ENCODE measurements around the gene ECE1. TPM values are rescaled to one million over a fixed set of nuclear protein-coding genes. Genes with fewer than 3 reads are reported as not detected.

The ECE1 gene
- total and polyA plus RNA-seq, 2 donors (not counting 3 experiments of a cell fraction or from before 2014, with no cell fraction given): 437 to 562 TPM

GRCh38 chr1:21335750-21336224, 45.5 kb upstream of the ECE1 start:
- POLR2A ChIA-PET: no interaction called here
- FAIRE-seq (peak; percentile 15), DNase-seq (ENCODE audit: low read depth, low spot score) (no peak)
- no peak overlapping the region for H3K4me3 ChIP-seq (replicated peaks in 1 of 3; ENCODE audit: insufficient read depth in 1 of 3, low read depth in 1 of 3, low read length in 3 of 3)
- no peak overlapping the region for H3K4me2 ChIP-seq (ENCODE audit: insufficient read depth, low read length)
- H3K4me1 ChIP-seq (ENCODE audit: control insufficient read depth, extremely low read depth, insufficient read depth, low read length): peaks cover 75% of the 10 kb centered on the region
- dilution Hi-C loops (cut with MboI; ENCODE audit: extremely low pct_ligation_motif_present, low sequenced_read_pairs): no loop called here
- no peaks in the 10 kb centered on the region for H4K20me1 ChIP-seq (replicated peaks; ENCODE audit: control insufficient read depth, extremely low read depth, insufficient read depth, low read length)
- H3K27me3 ChIP-seq (ENCODE audit: control insufficient read depth in 2 of 2, insufficient read depth in 2 of 2, low read length in 2 of 2): no peaks in the 10 kb centered on the region
- no peaks in the 10 kb centered on the region for H3K36me3 ChIP-seq (ENCODE audit: control insufficient read depth in 2 of 2, extremely low read depth in 1 of 2, insufficient read depth in 2 of 2, low read length in 2 of 2)
- H3K9me1 ChIP-seq (replicated peaks; ENCODE audit: control insufficient read depth, extremely low read depth, insufficient read depth, low read length): no peaks in the 10 kb centered on the region
- peak overlapping the region; percentile 33 for H3K9ac ChIP-seq (replicated peaks; ENCODE audit: extremely low read depth, insufficient read depth, low read length)
- no peaks in the 10 kb centered on the region for H3K9me3 ChIP-seq (replicated peaks; ENCODE audit: control insufficient read depth, insufficient read depth, low read length)
- peaks cover 91% of the 10 kb centered on the region for H3K79me2 ChIP-seq (ENCODE audit: control insufficient read depth, insufficient read depth, low read length)
- no TSS peak for BruUV-seq (replicated peaks)
- peak overlapping the region; percentile 81 for H3K27ac ChIP-seq (ENCODE audit: insufficient read depth, low read depth, low read length)
- CTCF ChIA-PET: interaction anchor here (0.7 to 4.7 kb wide), 10 partner anchors 9 to 80 kb away, joined by 3 to 73 read pairs (median 8); no protein-coding TSS in a partner anchor
- TF ChIP-seq CTCF (IDR thresholded peaks at IDR 0.05; ENCODE audit: extremely low read depth in 1 of 2, insufficient read depth in 1 of 2, low read depth in 1 of 2, low read length in 2 of 2) (no peak), GATA2 (IDR thresholded peaks at IDR 0.05; ENCODE audit: insufficient read depth, insufficient read length, low read depth, low read length) (no peak), MYC (IDR thresholded peaks at IDR 0.05; ENCODE audit: low read depth, low read length) (no peak), POLR2AphosphoS5 (IDR thresholded peaks at IDR 0.05; ENCODE audit: insufficient read depth, low read depth, low read length) (no peak), POLR2A (IDR thresholded peaks at IDR 0.05; ENCODE audit: low read depth, low read length) (no peak), MAX (IDR thresholded peaks at IDR 0.05; ENCODE audit: insufficient read depth, insufficient read length) (no peak), EZH2 (IDR thresholded peaks at IDR 0.05; ENCODE audit: borderline replicate concordance, low read depth, low read length, severe bottlenecking) (no peak)
- H2AFZ ChIP-seq (ENCODE audit: low read depth, low read length): no peak overlapping the region
- intact Hi-C loops (cut with micrococcal nuclease): loop anchor here (2.0 kb wide), 1 partner anchor 65 kb away; no protein-coding TSS in a partner anchor
